Dedifferentiated amniotic fluid mesenchymal stem cell (primary cell): Measurements from ENCODE around the gene KPTN.
A peak's percentile ranks its signal among the peaks of the same experiment; 100 is the strongest.

Experiments used
- DNase-seq: peaks from one replicate; pipeline ENCODE4 v3.0.0-alpha.2; 2016; ENCODE audit errors: extremely low spot score

Gene KPTN

DNA sequence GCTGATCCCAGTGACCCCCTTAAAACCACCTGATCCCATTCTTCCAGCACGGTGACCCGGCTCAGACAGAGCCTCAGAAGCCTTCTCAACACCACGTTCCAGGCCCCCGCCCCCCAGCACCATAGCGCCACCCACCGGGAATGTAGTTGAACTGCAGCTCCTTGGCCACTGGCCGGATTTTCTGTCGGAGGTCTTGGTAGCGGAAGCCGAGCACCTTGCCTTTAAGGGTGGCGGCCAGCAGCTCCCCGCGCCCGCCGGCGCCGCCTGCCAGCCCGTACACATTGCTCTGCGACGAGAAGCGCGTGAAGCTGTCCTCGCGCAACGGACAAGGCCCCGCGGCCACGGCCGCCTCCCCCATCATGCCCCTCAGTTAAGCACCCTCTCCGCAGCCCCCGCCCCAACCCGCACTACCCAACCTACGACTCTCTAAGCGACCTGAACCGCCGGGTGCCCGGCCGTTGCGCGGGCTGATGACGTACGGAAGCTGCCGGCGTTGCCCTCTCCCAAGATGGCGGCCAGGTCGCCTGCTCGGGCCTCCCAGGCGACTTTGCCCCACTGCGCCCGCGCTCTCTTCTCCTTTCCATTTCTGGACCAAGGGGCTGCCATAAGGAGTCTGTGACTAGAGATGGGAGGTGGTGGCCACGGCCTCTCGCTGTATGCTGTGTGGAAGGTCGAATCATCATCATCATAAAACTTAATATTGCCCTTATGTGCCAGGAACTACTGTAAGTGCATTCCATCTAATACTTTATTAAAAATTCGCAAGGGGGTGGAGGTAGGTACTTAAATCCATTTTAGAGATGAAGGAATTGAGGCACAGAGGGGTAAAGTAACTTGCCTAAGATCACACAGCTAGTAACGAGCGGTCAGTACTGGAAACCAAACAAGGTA lies at the start of gene KPTN:
KPTN (minus strand) TSS at position 420 of the 891 bp plus-strand sequence; CDS start at position 361, 59 bp downstream.
- peak; percentile 88 for DNase-seq

DNA sequence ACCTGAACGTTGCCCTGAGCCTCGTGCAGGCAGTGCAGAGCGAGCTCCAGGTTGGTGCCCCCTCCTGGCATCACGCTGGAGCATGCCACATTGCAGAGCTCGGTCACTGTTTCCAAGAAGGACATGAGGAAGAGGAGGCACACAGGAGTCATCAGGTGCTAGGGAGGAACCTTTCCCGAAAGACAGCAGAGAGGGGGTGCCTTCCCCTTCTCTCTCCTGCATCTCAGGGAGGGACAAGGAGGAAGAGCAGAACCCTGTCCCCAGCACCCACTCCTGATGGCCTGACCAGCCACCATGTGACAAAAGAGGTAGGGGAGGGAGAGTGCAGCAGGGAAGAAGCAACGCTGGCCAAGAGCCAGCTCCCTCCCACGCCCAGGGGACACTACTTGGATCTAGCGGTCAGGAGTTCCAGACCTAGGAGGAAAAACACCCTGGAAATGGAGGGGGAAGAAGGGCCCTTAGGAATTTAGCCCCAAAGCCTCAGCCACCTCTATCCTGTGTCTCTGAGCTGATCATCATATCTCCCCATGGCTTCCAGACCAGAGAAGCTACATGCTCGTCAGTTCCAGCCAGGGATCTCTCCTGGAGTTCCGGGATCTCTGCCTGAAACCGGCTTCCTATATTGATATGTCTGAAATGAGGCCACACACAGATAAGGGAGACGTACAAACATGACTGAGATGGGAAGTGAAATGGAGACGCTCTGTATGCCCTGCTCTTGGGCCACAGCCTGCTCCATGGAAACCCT lies 47.8 kb upstream of the KPTN start:
- no peak for DNase-seq

DNA sequence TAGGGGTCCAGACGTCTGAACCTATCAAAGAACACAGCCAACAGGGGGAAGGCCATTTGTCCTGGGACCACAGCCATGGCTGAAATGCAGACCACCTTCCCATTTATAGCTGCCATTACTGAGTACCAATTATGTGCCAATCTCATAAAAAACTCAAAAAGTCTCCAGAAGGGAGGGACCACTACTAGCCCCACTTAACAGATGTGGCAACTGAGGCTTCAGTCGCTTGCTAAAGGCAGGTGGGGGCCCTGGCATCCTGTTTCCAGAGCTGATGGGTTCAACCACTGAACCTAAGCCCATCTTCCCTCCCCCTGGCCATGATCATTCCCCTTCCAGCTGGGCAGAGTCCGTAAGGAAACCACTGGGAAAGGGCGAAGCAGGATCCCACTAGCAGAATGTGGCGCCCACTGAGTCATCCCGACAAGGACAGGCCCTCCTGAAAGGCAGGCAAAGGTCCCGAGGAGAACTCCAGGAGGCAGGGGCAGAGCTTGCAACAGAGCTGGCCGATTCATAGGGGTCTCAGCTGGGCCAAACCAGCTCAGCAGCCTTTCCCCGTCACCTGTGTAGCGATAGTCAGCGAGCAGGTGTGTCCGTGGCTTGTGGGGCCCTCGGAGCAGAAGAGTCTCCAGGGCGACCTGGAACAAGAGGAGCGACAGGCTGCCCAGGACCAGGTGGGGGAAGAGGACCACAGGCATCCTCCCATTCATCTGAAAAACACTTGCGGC lies 45.2 kb upstream of the KPTN start:
- no peak for DNase-seq

DNA sequence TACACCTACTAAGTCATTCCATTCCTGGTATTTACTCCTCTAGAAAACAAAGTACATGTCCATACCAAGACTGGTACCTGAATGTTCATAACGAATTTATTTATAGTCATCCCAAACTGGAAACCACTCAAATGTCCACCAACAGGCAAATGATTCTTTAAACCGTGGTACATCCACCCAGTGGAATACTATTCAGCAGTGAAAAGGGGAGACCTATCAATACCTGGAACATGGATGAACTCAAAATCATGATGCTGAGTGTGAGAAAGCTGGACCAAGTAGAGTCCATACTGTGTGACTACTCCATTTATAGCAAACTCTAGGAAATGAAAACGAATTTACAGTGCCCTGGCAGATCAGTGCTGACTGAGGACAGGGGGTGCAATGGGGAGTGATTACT lies 42.8 kb upstream of the KPTN start:
- DNase-seq: no peak

DNA sequence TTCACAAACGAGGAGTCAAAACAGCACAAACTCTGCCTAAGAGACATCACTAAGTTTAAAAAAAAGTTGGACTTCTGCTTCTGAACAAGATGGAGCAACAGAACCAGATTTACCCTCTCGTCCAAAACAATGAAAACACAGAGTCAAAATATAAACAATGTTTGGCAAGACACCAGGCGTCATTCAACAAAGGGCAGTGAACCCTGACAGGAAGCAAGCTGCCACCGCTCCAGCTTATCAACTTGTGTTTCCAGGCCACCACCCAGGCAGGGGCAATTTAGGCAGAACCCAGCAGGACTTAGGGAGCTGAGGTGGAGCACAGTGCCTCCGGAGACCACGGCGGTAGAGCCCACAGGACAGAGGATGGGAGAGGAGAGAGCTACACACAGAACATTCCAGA lies 39.5 kb upstream of the KPTN start:
- no peak for DNase-seq

DNA sequence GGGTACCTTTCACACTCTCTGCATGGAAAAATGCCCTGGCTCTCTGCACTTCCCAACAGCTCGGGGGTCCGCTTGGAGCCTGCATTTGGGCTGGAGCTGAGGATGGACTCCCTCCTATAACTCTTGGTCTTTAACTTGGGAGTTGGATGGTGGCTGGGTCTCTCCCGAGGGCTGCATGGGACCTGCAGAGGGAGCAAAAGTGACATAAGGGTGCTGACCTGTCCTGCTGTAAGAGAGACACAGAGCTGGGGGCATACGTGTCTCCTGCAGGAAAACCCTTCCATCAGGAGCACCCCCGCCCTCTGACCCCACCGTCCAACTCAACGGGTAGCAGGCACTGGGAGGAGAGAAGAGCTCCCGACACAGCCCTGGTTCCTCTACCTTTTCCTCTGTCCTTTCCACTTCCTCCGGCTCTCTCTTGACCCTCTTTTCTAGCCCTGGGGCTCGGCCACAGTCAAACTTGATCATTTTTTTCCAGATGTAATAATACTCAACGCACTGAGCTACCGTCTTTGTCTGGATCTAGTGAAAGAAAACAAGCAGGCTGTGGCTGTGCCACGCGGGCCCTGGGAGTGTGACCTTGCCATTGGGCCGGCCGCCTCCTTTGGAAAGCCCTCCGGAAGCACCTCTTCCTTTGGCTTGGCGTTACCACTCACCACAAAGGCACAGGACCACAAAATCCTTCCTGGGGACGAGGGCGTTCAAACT lies 37.6 kb upstream of the KPTN start:
- DNase-seq: no peak

DNA sequence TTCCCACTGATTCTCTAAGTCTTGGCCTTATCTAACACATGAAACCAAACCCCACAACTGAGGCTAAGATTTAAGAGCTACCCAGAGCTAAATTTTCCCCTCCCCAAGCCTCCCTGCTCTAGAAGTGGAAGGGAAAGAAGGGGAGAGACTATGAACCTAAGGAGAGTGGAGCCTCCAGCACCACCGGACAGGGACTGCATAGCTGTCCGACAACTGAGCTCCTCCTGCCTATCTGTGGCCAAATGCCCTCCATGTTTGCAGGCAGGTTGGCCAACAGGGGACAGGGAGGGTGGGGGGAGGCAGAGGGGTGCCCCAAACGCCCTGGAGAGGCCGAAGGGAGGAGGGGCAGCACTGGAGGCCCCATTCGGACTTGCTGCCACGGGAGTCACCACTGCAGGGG lies 36.8 kb upstream of the KPTN start:
- DNase-seq: no peak

DNA sequence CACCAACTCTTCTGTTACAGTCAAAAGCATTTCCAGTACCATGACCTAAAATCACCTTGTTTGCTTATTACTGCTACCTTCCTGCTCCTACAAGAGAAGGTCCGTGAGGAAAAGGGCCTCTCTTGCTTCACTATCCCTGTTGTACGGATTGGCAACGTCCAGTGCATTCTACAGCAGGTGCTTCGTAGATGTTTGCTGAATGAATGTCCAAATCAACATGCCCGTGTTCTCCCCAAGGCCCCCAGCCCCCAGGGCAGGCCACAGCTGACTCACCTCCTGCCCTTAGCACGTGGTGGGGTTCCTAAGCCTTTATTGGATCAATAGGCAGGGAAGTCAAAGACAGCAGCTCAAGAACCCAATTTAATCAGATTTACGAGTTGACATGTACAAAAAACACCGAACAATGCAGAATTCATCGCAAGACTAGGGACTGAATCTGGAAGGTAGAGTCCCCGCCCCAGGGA lies 36.4 kb upstream of the KPTN start:
- no peak for DNase-seq

DNA sequence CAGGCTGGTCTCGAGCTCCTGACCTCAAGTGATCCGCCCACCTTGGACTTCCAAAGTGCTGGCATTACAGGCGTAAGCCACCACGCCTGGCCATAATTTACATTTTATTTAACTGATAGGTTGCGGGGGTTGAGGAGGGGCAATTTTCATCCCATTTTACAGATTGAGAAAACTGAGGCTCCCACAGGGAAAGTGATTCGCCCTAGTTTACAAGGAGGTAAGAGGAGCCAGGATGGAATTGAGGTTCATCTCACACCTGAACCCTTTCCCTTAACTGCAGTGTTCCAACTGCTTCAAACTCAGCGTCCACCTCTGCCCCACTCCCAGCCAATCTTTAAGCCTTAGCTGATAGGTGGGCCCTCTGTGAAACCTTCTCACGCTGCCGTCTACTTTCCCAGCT lies 34.8 kb upstream of the KPTN start:
- no peak for DNase-seq

DNA sequence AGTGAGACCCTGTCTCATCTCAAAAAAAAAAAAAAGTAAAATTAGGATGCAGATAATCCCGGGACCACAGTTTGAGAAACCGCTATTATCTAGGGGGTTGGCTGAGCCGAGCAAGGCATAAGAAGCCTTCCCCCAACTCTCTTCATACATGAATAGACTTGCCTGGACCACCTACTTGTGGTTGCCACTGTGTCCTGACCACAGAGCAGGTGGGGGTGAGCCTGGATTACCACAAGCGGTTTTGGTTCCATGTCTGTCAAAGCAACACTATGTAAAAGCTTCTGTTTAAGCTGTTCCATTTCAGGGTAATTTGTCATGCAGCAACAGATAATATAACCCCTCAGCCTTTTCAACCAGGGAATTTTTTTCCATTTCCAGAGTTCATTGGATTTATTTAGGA lies 34.1 kb upstream of the KPTN start:
- no peak for DNase-seq

DNA sequence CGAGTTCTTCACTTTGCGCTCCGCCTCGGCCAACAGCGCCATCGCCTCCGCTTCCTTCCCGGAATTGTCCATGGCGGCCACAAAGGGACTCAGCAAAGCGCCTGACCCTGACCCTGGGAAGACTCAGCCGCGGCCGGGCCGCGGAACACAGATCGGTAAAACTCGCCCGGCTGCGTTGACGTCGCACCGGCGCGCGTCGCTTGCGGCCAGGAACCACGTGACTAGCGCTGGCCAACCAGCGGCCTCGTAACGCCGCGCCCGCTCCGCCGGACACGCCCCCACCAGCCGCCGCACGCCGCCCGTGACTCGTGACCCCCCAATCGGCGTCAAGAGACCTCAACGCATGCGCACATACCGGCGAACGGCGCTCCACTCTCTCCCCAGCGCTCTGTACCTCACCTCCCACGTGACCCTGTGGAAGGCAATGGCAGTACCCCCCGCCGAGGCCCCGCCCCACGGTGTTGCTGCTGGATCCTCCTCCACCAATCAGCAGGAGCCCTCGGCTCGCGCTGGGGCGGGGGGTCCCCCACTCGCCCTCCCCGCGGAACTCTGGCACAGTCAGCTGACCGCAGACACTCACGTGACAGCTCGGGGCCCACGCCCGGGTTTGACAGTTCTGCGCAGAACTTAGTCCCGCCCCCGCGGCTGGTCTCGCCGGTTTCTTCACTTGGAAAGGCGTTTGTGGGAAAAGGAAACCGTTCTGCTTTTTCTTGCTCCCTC lies 31.0 kb upstream of the KPTN start, which contains the start of gene NAPA:
NAPA (minus strand) TSS at position 195 of the 720 bp plus-strand sequence; CDS start at position 72, 123 bp downstream.
- DNase-seq: peak; percentile 100

DNA sequence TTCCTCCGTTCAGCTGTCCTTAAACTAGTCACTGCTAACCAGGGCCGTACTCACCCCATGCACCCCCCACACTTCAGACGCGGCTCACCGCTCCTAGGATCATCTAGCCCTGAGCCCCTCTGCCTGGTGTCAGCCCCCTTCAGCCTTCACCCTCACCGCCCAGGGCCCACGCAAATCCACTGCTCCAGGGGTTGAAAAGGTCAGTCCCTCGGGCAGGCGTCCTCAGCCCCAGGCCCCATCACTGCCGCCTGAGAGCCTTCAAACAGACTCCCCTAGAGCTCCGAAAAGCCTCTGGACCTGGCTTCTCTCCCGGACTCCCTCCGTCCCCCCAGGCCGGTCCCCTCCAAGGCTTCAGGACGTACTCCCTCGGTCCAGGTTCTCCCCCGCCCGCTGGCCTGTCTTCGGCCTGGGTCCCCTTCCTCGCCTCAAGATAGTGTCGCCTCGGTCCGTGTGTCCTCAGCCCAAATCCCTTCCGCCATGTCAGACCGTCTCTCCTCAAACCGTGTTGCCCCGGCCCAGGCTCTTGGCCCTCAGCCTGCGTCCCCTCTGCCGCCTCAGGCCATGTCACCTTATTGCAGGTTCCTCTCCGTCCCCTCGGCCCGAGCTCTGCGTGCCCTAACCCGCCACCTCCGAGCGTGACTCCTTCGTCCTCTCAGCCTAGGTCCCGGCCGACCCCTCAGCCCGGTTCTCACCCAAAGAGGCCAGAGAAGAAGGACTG lies 30.3 kb upstream of the KPTN start:
- DNase-seq: no peak

DNA sequence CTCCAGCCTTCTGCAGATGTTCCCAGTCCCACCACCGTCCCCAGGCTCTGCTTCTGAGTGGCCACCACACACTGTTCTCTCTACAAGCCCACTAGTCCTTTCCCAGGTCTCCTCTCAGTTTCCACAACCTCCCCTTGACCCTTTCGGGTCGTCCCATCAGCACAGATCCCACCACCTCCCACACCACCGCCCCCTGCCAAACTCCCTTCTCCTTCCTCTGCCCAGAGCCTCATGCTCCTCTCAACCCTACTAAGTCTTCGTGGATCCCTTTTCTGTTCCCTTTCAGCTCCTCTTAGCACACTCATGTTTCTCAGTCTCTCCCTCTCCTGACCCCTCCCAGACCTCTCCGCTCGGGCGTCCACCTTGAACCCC lies 28.9 kb upstream of the KPTN start:
- no peak for DNase-seq

DNA sequence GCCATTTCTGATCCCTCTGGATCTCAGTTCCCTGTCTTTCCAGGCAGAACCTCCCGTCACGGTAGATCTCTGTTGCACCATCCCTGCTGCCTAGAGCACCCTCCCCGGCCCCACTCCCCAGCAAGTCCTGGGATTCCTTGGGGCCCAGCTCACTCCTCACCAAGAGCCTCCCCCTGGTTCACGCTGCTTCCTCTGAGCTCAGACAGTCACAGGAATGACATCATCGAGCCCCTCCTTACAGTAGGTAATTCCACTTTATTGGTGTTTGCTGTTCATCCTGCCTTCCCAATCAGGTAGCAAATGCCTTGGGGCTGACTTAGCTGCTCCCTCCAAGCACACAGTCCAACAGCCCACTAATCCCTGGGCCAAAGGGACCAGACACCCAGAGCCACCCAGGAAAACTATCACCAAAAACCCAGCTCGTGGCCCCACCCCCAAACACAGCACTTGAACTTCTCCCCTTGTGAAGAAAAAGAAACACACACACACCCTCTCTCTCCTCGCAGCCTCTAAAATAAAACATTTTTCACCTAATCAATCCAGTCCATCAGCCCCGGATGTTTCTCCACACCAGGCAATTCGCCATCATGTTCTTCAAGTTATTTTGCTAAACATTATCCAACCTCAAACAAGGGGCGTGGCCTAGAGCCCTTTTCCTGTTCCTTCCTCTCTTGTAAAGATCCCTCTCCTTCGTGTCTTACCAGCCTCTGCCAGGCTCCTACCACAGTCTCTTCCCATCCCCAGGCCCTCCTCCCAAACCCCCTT lies 28.3 kb upstream of the KPTN start:
- DNase-seq: no peak

DNA sequence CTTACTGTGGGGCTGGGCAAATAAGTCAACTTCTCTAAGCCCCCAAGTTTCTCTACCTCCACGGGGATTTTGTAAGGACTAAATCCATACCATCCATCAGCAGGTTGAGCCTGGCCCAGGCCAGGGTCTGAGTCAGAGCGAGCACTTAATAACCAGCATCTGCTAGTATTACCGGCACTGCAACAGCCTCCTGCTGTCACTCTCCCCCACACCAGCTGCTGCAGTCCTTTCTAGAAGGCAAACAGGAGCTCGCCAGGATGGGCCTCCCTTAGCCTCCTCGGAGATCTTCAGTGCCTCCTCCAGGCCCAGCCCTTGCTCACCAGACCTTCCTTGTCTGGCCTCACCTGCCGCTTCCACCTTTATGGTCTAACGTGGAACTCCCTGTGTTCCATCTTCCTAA lies 27.7 kb upstream of the KPTN start:
- no peak for DNase-seq

DNA sequence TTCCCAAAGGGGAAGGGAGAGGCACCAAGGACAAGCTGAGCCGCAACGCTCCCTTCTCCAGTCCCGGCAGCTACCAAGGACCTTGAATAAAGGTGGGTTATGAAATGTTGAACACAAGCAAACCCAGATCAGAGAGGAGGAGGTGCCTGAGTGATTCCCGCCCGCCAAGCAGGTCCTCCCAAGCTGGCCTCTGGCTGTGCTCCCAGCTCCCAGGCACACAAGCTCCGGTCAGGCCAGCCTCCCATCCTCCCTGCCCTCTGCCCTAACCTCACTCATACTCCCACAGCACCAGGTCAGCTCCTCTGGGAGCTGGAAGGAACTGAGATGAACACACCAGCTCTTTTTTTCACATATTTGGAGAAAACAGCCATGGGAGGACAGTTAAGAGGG lies 27.1 kb upstream of the KPTN start:
- no peak for DNase-seq

DNA sequence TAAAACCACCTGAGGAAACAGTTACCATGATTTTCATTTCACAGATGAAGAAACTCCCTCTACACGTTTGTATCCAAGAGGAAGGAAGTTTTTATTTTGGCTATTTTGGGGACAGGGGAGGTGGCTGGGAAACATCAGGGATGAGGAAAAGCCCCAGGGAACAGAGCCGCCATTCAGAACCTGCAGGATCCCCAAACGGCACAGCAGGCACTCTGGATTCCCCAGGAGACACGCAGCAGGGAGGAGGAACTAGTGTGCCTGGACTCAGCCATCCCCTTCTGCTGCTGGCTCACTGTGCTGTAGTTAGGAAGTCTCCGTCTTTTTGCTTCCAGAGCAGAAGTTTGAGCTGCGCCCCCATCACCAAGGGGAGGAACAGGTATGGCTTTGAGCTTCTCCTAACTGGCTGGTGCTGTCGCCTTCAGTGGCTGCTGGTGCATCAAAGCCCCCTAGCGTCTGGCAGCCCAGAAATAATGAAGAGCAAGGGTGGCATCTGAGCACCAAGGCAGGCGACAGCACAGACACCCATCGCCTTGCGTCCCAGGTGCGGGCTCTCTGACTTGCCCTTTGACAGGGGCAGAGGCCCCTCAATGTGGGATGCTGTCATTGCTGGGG lies 26.6 kb upstream of the KPTN start:
- no peak for DNase-seq

DNA sequence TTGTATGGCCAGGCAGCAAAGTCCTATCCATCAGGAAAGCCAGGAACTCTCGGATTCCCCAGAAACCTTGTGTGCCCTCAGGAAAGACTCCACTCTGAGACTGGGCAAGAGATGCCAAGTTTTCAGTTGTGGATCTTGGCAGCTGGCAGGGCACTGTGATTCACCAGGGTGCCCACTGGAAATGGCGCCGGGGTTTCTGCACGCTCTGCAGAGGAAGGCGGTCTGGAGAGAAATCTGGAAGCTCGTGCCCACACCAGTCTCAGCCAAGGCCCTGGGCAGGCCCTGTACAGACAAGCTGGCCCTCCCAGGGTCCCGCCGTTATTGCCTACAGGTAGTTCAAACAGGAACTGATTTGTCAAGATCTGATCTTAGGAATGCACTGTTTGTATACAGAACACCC lies 26.0 kb upstream of the KPTN start:
- DNase-seq: no peak
